HG03066 (cell line): ENCODE measurements around the gene MTA3.

Experiments used
- ATAC-seq: cut with Tn5 transposase; IDR thresholded peaks from one replicate; pipeline ENCODE4 v1.9.1; 2021; ENCODE audit warnings: low read depth; ENCODE audit not compliant: unreplicated experiment

The MTA3 gene

GRCh38 chr2:42794271-42795046 is 226.0 kb downstream of the MTA3 start:
- no peak for ATAC-seq

GRCh38 chr2:42795275-42795674 is 226.8 kb downstream of the MTA3 start:
- ATAC-seq = no peak

- ATAC-seq = peak; percentile 44
Measured at GRCh38 chr2:42795841-42796301, 227.4 kb downstream of the MTA3 start.

GRCh38 chr2:42796427-42797248 is 228.2 kb downstream of the MTA3 start:
- peak; percentile 37 for ATAC-seq

- no peak for ATAC-seq
Measured at GRCh38 chr2:42797281-42797680, 228.8 kb downstream of the MTA3 start.

- ATAC-seq = no peak
Measured at GRCh38 chr2:42799881-42800280, 231.4 kb downstream of the MTA3 start.

GRCh38 chr2:42800461-42800962 is 232.1 kb downstream of the MTA3 start:
- no peak for ATAC-seq

GRCh38 chr2:42800981-42801380 is 232.5 kb downstream of the MTA3 start:
- ATAC-seq = no peak

GRCh38 chr2:42801381-42801780 is 232.9 kb downstream of the MTA3 start:
- ATAC-seq = no peak

- no peak for ATAC-seq
Measured at GRCh38 chr2:42802150-42802549, 233.7 kb downstream of the MTA3 start.

- ATAC-seq = no peak
Measured at GRCh38 chr2:42804338-42804737, 235.9 kb downstream of the MTA3 start.

GRCh38 chr2:42804891-42805290 is 236.5 kb downstream of the MTA3 start:
- ATAC-seq = no peak
